Colon (tissue), 2 donors: ENCODE data around the gene GORAB.

ENCODE experiments used
- FAIRE-seq: peaks from 2 replicates; lab custom pipeline; 2012; peaks lifted over from hg19 to GRCh38; lab: Jason Lieb, UNC
- donor health status: control.
- donor health status: control.

The GORAB gene

GRCh38 chr1:170592591-170593111, 60.7 kb downstream of the GORAB start:
- no peak for FAIRE-seq

GRCh38 chr1:170593173-170594011, 61.4 kb downstream of the GORAB start:
- FAIRE-seq = no peak

GRCh38 chr1:170594066-170594626, 62.2 kb downstream of the GORAB start:
- no peak for FAIRE-seq

- FAIRE-seq = no peak
These were observed 64.7 kb downstream of the GORAB start for GRCh38 chr1:170596701-170597100.

- no peak for FAIRE-seq
These were observed 66.7 kb downstream of the GORAB start for GRCh38 chr1:170598618-170599017.

GRCh38 chr1:170599033-170599432, 67.1 kb downstream of the GORAB start:
- FAIRE-seq = no peak

- no peak for FAIRE-seq
These were observed 69.9 kb downstream of the GORAB start for GRCh38 chr1:170601866-170602265.
